GM23248 (cell line): Measurements from ENCODE around the gene FLG2. TPM values are rescaled to one million over a fixed set of nuclear protein-coding genes. Genes with fewer than 3 reads are reported as not detected.

Source experiments
- DNase-seq: peaks from one replicate; pipeline ENCODE4 v3.0.0-alpha.2; 2015
- H2AFZ ChIP-seq: fragments of 200-600 bp; sonication (generic); 2 replicates; pipeline ENCODE4 v1.6.1; 2016; ENCODE audit warnings: antibody characterized with exemption
- H3F3A ChIP-seq: fragments of 200-600 bp; sonication (generic); 2 replicates; pipeline ENCODE4 v1.6.1; 2016; ENCODE audit warnings: mild to moderate bottlenecking, antibody characterized with exemption, mixed run types; ENCODE audit not compliant: insufficient read depth
- H3K27ac ChIP-seq: fragments of 200-600 bp; sonication (generic); 2 replicates; pipeline ENCODE4 v1.5.1; 2016; ENCODE audit warnings: mild to moderate bottlenecking
- H3K27me3 ChIP-seq: fragments of 200-600 bp; sonication (generic); replicated peaks from 2 replicates; pipeline ENCODE4 v1.6.1; 2016; ENCODE audit warnings: mild to moderate bottlenecking; ENCODE audit not compliant: insufficient read depth
- H3K36me3 ChIP-seq: fragments of 200-600 bp; sonication (generic); 2 replicates; pipeline ENCODE4 v1.6.1; 2016; ENCODE audit warnings: low read depth, mild to moderate bottlenecking
- H3K4me1 ChIP-seq: fragments of 200-600 bp; sonication (generic); 2 replicates; pipeline ENCODE4 v1.6.1; 2016; ENCODE audit warnings: mild to moderate bottlenecking; ENCODE audit not compliant: insufficient read depth
- H3K4me2 ChIP-seq: fragments of 200-600 bp; sonication (generic); one replicate; pipeline ENCODE4 v1.6.1; 2016; ENCODE audit warnings: mild to moderate bottlenecking; ENCODE audit not compliant: unreplicated experiment
- H3K4me3 ChIP-seq: fragments of 200-600 bp; sonication (generic); 2 replicates; pipeline ENCODE4 v1.5.1; 2016; ENCODE audit warnings: mild to moderate bottlenecking
- H3K79me2 ChIP-seq: fragments of 200-600 bp; sonication (generic); 2 replicates; pipeline ENCODE4 v1.6.1; 2016; ENCODE audit warnings: mild to moderate bottlenecking; ENCODE audit not compliant: insufficient read depth
- H3K9ac ChIP-seq: fragments of 200-600 bp; sonication (generic); 2 replicates; pipeline ENCODE4 v1.6.1; 2016; ENCODE audit warnings: mild to moderate bottlenecking
- H3K9me2 ChIP-seq: fragments of 200-600 bp; sonication (generic); 2 replicates; pipeline ENCODE4 v1.6.1; 2016; ENCODE audit warnings: mixed run types, mild to moderate bottlenecking, moderate library complexity; ENCODE audit not compliant: insufficient read depth
- H3K9me3 ChIP-seq: fragments of 200-600 bp; sonication (generic); one replicate; pipeline ENCODE4 v1.6.1; 2017; ENCODE audit warnings: low read depth
- H4K20me1 ChIP-seq: fragments of 200-600 bp; sonication (generic); 2 replicates; pipeline ENCODE4 v1.6.0; 2016; ENCODE audit not compliant: insufficient read depth
- EZH2 ChIP-seq: fragments of 200-600 bp; sonication (generic); IDR thresholded peaks from 2 replicates; pipeline ENCODE4 v1.6.1; 2018; ENCODE audit warnings: antibody characterized with exemption, mild to moderate bottlenecking; ENCODE audit not compliant: insufficient read depth, poor library complexity, severe bottlenecking
- EZH2phosphoT487 ChIP-seq: fragments of 200-600 bp; sonication (generic); IDR thresholded peaks from 2 replicates; pipeline ENCODE4 v1.6.1; 2018; ENCODE audit warnings: antibody characterized with exemption, moderate library complexity, mild to moderate bottlenecking, low read depth; ENCODE audit not compliant: insufficient read depth
- whole genome bisulfite sequencing, 2 experiments: methylation state at CpG; one replicate each; pipeline ENCODE4 v1.1.6; 2015 to 2017; ENCODE audit warnings: low lambda C conversion rate in 2 of 2, low coverage in 1 of 2; ENCODE audit errors: missing lambda C conversion rate in 2 of 2; 5-methylcytosine and 5-hydroxymethylcytosine counted together
- in situ Hi-C: fragments of 300-500 bp; cut with MboI; formaldehyde crosslinking; loops from 2 replicates; pipeline ENCODE4 v1.15.0; 2020
- polyA plus RNA-seq: library from polyadenylated mRNA; unstranded; fragments of >200 nt; fragmentation: Nextera tagmentation; extraction: Ambion mirVana; gene quantifications from 2 replicates; pipeline ENCODE4 v1.2.1, GENCODE V29; 2016
- total RNA-seq: library from RNA; depleted of rRNA; stranded (reverse); fragments of >200 nt; shearing (Covaris generic); gene quantifications from 2 replicates; pipeline ENCODE4 v1.2.3, GENCODE V29; 2014

Gene FLG2
- total and polyA plus RNA-seq, 2 experiments from 2014 or later: not detected

DNA sequence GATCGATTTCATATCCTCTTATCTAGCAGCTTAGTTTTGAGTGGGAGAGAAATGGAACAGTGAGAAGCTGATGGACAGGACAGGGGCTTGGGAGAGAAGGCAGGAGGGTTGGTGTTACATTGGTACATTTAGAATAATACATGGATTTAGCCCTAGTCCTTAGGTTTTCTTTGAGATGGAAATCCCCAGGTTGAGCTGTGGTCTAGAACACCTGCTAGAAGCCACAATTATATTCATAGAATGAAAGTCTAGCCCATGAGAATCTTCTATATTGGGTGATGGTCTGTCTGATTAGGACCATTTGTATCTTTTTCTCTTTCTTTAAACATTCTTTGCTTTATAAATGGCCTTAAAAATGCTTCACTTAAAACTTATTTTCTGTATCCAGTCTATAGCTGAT, 34.3 kb upstream of the FLG2 start:
- H3K9ac ChIP-seq: no peak overlapping the region

DNA sequence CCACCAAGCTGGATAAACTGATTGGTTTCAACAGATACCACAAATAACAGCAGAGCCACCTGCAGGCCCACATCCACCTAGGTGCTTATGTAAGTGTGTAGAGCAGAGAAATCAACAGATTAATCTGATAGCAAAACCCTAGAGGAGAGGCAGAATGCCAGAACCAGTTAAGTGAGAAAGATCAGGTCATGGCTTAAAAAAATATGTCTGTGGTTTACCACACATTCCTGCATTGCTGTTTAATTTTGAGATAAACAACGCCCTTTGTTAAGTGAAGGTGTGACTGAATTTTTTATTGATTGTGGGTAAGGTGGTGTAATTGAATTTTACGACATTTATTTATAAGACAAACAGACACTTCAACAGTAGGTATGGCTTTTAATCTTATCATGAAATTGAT, 33.1 kb upstream of the FLG2 start:
- H3K4me3 ChIP-seq: no peak overlapping the region
- in situ Hi-C loops: no loop called here
- H4K20me1 ChIP-seq: no peaks in the 10 kb centered on the region
- no peaks in the 10 kb centered on the region for H3K4me1 ChIP-seq
- no peaks in the 10 kb centered on the region for H3K36me3 ChIP-seq
- no peak for TF ChIP-seq EZH2
- no peak for TF ChIP-seq EZH2phosphoT487
- WGBS, 2 experiments: 43 to 52% methylated on average over 2 of the region's 2 CpGs
- peaks cover 38% of the 10 kb centered on the region for H3K27me3 ChIP-seq
- no peaks in the 10 kb centered on the region for H3F3A ChIP-seq
- no peak overlapping the region for H3K27ac ChIP-seq
- no peaks in the 10 kb centered on the region for H3K9me2 ChIP-seq
- no peak overlapping the region for H3K4me2 ChIP-seq
- H3K9ac ChIP-seq: no peak overlapping the region
- H3K79me2 ChIP-seq: no peaks in the 10 kb centered on the region
- no peak overlapping the region for H2AFZ ChIP-seq
- DNase-seq: no peak
- no peaks in the 10 kb centered on the region for H3K9me3 ChIP-seq

More for the DNA sequence above, 34.3 kb upstream of the FLG2 start:
- WGBS, 2 experiments: 0 to 3% methylated on average over 1 of the region's 1 CpG
- in situ Hi-C loops: no loop called here
- H3K27me3 ChIP-seq: peaks cover 38% of the 10 kb centered on the region
- no peak overlapping the region for H3K27ac ChIP-seq
- no peak for TF ChIP-seq EZH2
- no peak for TF ChIP-seq EZH2phosphoT487
- no peak overlapping the region for H3K4me3 ChIP-seq
- H3K79me2 ChIP-seq: no peaks in the 10 kb centered on the region
- no peaks in the 10 kb centered on the region for H3K36me3 ChIP-seq
- H3K4me2 ChIP-seq: no peak overlapping the region
- no peaks in the 10 kb centered on the region for H3K4me1 ChIP-seq
- no peaks in the 10 kb centered on the region for H3K9me2 ChIP-seq
- no peaks in the 10 kb centered on the region for H3K9me3 ChIP-seq
- no peak for DNase-seq
- H3F3A ChIP-seq: no peaks in the 10 kb centered on the region
- H4K20me1 ChIP-seq: no peaks in the 10 kb centered on the region
- H2AFZ ChIP-seq: no peak overlapping the region

DNA sequence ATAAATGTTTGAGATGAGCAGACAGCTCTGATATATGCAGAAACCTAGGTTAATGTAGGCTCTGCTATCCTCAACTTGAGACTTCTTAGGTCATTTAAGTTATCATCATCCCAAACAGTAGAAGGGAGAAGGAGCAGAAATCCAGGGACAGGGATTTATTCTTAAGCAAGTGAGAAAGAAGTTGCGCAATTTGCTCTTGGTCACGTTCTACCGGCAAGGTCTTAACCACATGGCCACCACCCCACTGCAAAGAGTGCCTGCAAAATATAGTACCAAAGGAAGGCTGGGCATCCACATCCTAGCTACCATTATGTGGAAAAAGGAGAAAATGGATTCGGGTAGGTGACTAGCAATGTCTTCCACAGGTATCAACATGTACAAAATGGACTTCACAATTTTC, 29.1 kb upstream of the FLG2 start:
- no peak for DNase-seq
- WGBS, 2 experiments: 32 to 41% methylated on average over 4 of the region's 4 CpGs
- H4K20me1 ChIP-seq: no peaks in the 10 kb centered on the region
- no peak overlapping the region for H3K9ac ChIP-seq
- no peaks in the 10 kb centered on the region for H3K36me3 ChIP-seq
- no peaks in the 10 kb centered on the region for H3K9me3 ChIP-seq
- no peak overlapping the region for H3K4me2 ChIP-seq
- TF ChIP-seq EZH2phosphoT487 (no peak), EZH2 (no peak)
- H3K27ac ChIP-seq: no peak overlapping the region
- in situ Hi-C loops: no loop called here
- H3F3A ChIP-seq: no peaks in the 10 kb centered on the region
- no peaks in the 10 kb centered on the region for H3K79me2 ChIP-seq
- H3K27me3 ChIP-seq: peaks cover 17% of the 10 kb centered on the region; the same call in 1 of the 2 replicates
- H3K9me2 ChIP-seq: no peaks in the 10 kb centered on the region
- no peak overlapping the region for H2AFZ ChIP-seq
- H3K4me3 ChIP-seq: no peak overlapping the region
- H3K4me1 ChIP-seq: no peaks in the 10 kb centered on the region

DNA sequence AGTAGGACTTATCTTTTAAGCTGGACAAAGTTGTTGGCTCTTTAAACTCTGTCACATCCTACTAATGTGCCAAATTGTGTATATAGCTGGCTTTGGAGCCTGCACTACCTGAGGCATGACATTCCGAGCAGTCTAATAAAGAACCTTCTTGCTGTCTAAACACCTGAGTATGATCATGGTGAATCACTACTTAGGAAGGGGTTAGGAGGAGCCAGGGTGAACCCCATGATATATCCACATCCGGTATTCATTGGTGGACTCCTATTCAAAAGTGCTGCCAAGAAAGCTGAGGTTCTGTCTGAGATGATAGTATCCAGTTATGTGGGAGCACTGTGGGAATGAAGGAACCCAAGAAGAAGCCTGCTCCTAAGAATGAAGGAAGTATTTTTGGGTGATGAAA, 27.1 kb upstream of the FLG2 start:
- H3K4me1 ChIP-seq: no peaks in the 10 kb centered on the region
- peaks cover 23% of the 10 kb centered on the region for H3K27me3 ChIP-seq
- H3K27ac ChIP-seq: no peak overlapping the region
- H3K9me3 ChIP-seq: no peaks in the 10 kb centered on the region
- peak; percentile 15 for DNase-seq
- WGBS, 2 experiments: 72 to 79% methylated on average over 2 of the region's 2 CpGs
- in situ Hi-C loops: no loop called here
- TF ChIP-seq EZH2 (no peak), EZH2phosphoT487 (no peak)
- H3K4me2 ChIP-seq: no peak overlapping the region
- no peak overlapping the region for H3K9ac ChIP-seq
- no peaks in the 10 kb centered on the region for H4K20me1 ChIP-seq
- no peaks in the 10 kb centered on the region for H3K9me2 ChIP-seq
- no peaks in the 10 kb centered on the region for H3K36me3 ChIP-seq
- H3K4me3 ChIP-seq: no peak overlapping the region
- H3F3A ChIP-seq: no peaks in the 10 kb centered on the region
- H3K79me2 ChIP-seq: no peaks in the 10 kb centered on the region
- H2AFZ ChIP-seq: no peak overlapping the region

DNA sequence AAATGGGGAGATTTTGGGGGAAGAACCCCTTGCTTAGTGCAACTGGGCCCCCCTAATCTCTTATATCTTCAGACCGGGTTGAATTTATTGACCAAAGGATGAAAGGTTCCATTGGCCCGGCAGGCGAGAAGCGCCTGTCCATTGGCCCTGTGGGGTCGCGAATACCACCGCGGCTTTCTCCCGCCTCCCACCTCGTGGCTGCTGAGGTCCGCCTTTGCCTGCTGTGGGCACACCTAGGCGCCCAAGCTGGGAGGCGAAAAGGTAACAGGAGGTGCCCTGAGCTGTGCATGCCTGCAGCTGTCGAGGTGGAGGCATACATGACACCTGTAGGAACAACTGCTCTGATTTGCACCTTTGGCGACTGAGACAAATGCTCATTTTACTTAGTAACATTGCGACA, 21.1 kb upstream of the FLG2 start:
- Histone ChIP-seq H3K9ac (no peak overlapping the region), H3K4me3 (no peak overlapping the region), H3K9me3 (no peaks in the 10 kb centered on the region), H3K4me2 (no peak overlapping the region), H3K27me3 (peaks cover 16% of the 10 kb centered on the region), H3K4me1 (no peaks in the 10 kb centered on the region), H2AFZ (no peak overlapping the region), H3K36me3 (no peaks in the 10 kb centered on the region), H3K27ac (no peak overlapping the region), H4K20me1 (no peaks in the 10 kb centered on the region), H3F3A (no peaks in the 10 kb centered on the region), H3K79me2 (no peaks in the 10 kb centered on the region), H3K9me2 (no peaks in the 10 kb centered on the region)
- 64 to 71% methylated on average over 16 of the region's 16 CpGs for WGBS, 2 experiments
- in situ Hi-C loops: no loop called here
- no peak for DNase-seq
- TF ChIP-seq EZH2phosphoT487 (no peak), EZH2 (no peak)
